ENCODE results near the gene TMPRSS12. TPM values are rescaled to one million over a fixed set of nuclear protein-coding genes. Genes with fewer than 3 reads are reported as not detected.
A peak's percentile ranks its signal among the peaks of the same experiment; 100 is the strongest.

TMPRSS12 gene
- total and polyA plus RNA-seq, 2 of the 13 experiments (the other 11 are each of a cell fraction or from before 2014, with no cell fraction given): not detected

- TF ChIP-seq RERE (CRISPR knock-in tag; IDR thresholded peaks at IDR 0.05; ENCODE audit: low read depth) (0 out of 2 replicates have a peak, but pooled peaks have one; percentile 53), ATF2 (CRISPR knock-in tag; IDR thresholded peaks at IDR 0.05) (peak; percentile 64; the same call in 1 of the 2 replicates), HDAC1 (CRISPR knock-in tag; IDR thresholded peaks at IDR 0.05) (peak; percentile 48; the same call in 1 of the 2 replicates), FOXP4 (CRISPR knock-in tag; IDR thresholded peaks at IDR 0.05) (peak; percentile 50; the same call in 1 of the 2 replicates), HMG20B (CRISPR knock-in tag; conservative IDR thresholded peaks at IDR 0.05) (peak; percentile 32; the same call in 1 of the 2 replicates), SIX4 (CRISPR knock-in tag; IDR thresholded peaks at IDR 0.05) (peak; percentile 80), RCOR2 (CRISPR knock-in tag; IDR thresholded peaks at IDR 0.05) (peak; percentile 62; the same call in 1 of the 2 replicates), PAF1 (CRISPR knock-in tag; IDR thresholded peaks at IDR 0.05) (no peak), PHF21A (CRISPR knock-in tag; IDR thresholded peaks at IDR 0.05) (peak; percentile 50; the same call in 1 of the 2 replicates), MIER3 (CRISPR knock-in tag; IDR thresholded peaks at IDR 0.05; ENCODE audit: borderline replicate concordance) (no peak), BCL6 (CRISPR knock-in tag; IDR thresholded peaks at IDR 0.05) (peak; percentile 66), ZNF251 (CRISPR knock-in tag; IDR thresholded peaks at IDR 0.05) (no peak), FOXP1 (IDR thresholded peaks at IDR 0.05) (no peak), FOXP1 (CRISPR knock-in tag; IDR thresholded peaks at IDR 0.05) (peak; percentile 31; the same call in 1 of the 2 replicates), ZNF430 (CRISPR knock-in tag; IDR thresholded peaks at IDR 0.05) (no peak), IRF2 (CRISPR knock-in tag; IDR thresholded peaks at IDR 0.05) (peak; percentile 46; the same call in 1 of the 2 replicates), NFYC (CRISPR knock-in tag; IDR thresholded peaks at IDR 0.05) (peak; percentile 61; the same call in 1 of the 2 replicates), ZNF281 (CRISPR knock-in tag; IDR thresholded peaks at IDR 0.05; ENCODE audit: borderline replicate concordance) (peak; percentile 10; the same call in 1 of the 2 replicates), ZNF224 (CRISPR knock-in tag; IDR thresholded peaks at IDR 0.05) (no peak), POLR2A (IDR thresholded peaks at IDR 0.05; ENCODE audit: insufficient read depth in 1 of 2, low read depth in 2 of 2, low read length in 2 of 2) (peak in 1 of 2 experiments; percentile 55; a peak in 1 of 4 replicates)
Measured at GRCh38 chr12:50932787-50933280, 90.1 kb downstream of the TMPRSS12 start (continued).
